ENCODE measurements around the gene DTD1. TPM values are rescaled to one million over a fixed set of nuclear protein-coding genes. Genes with fewer than 3 reads are reported as not detected.
A peak's percentile ranks its signal among the peaks of the same experiment; 100 is the strongest.

DTD1 gene
- total and polyA plus RNA-seq, 9 donors, result 11.9 to 22.9 (median 17.6) TPM

- Histone ChIP-seq H3K36me3 (ENCODE audit: control insufficient read depth, insufficient read depth, low read length) (no peaks in the 10 kb centered on the region), H3K27me3 (ENCODE audit: control insufficient read depth, insufficient read depth, low read length) (no peaks in the 10 kb centered on the region), H3K9me3 (replicated peaks; ENCODE audit: control insufficient read depth, low read depth, low read length) (no peaks in the 10 kb centered on the region), H3K4me1 (ENCODE audit: control insufficient read depth, insufficient read depth, low read length) (no peaks in the 10 kb centered on the region), H3K27ac (ENCODE audit: low read length) (no peak overlapping the region), H3K4me3 (ENCODE audit: low read length) (no peak overlapping the region)
- DNase-seq, result no peak
- WGBS (ENCODE audit: insufficient coverage), result 100% methylated on average over 1 of the region's 8 CpGs
Measured at GRCh38 chr20:18611492-18611891, 23.6 kb downstream of the DTD1 start.

- no peak overlapping the region for H3K4me3 ChIP-seq (ENCODE audit: low read length)
- H3K36me3 ChIP-seq (ENCODE audit: control insufficient read depth, insufficient read depth, low read length), result no peaks in the 10 kb centered on the region
- no peaks in the 10 kb centered on the region for H3K4me1 ChIP-seq (ENCODE audit: control insufficient read depth, insufficient read depth, low read length)
- no peaks in the 10 kb centered on the region for H3K27me3 ChIP-seq (ENCODE audit: control insufficient read depth, insufficient read depth, low read length)
- peaks cover 2% of the 10 kb centered on the region for H3K9me3 ChIP-seq (replicated peaks; ENCODE audit: control insufficient read depth, low read depth, low read length)
- 80% methylated on average over 1 of the region's 2 CpGs for WGBS (ENCODE audit: insufficient coverage)
- H3K27ac ChIP-seq (ENCODE audit: low read length), result no peak overlapping the region
- DNase-seq, result no peak
Measured at GRCh38 chr20:18613553-18613952, 25.7 kb downstream of the DTD1 start.

GRCh38 chr20:18614244-18614643 is 26.4 kb downstream of the DTD1 start:
- Histone ChIP-seq H3K27me3 (ENCODE audit: control insufficient read depth, insufficient read depth, low read length) (no peaks in the 10 kb centered on the region), H3K4me3 (ENCODE audit: low read length) (no peak overlapping the region), H3K4me1 (ENCODE audit: control insufficient read depth, insufficient read depth, low read length) (no peaks in the 10 kb centered on the region), H3K9me3 (replicated peaks; ENCODE audit: control insufficient read depth, low read depth, low read length) (peaks cover 2% of the 10 kb centered on the region), H3K36me3 (ENCODE audit: control insufficient read depth, insufficient read depth, low read length) (no peaks in the 10 kb centered on the region), H3K27ac (ENCODE audit: low read length) (no peak overlapping the region)
- WGBS (ENCODE audit: insufficient coverage), result 94% methylated on average over 5 of the region's 5 CpGs
- DNase-seq, result no peak

GRCh38 chr20:18615020-18615650 is 27.3 kb downstream of the DTD1 start:
- no peak overlapping the region for H3K4me3 ChIP-seq (ENCODE audit: low read length)
- peaks cover 2% of the 10 kb centered on the region for H3K9me3 ChIP-seq (replicated peaks; ENCODE audit: control insufficient read depth, low read depth, low read length)
- H3K4me1 ChIP-seq (ENCODE audit: control insufficient read depth, insufficient read depth, low read length), result no peaks in the 10 kb centered on the region
- no peak overlapping the region for H3K27ac ChIP-seq (ENCODE audit: low read length)
- peak; percentile 22 for DNase-seq
- H3K36me3 ChIP-seq (ENCODE audit: control insufficient read depth, insufficient read depth, low read length), result no peaks in the 10 kb centered on the region
- no peaks in the 10 kb centered on the region for H3K27me3 ChIP-seq (ENCODE audit: control insufficient read depth, insufficient read depth, low read length)
- WGBS (ENCODE audit: insufficient coverage), result no CpG with 5 or more reads among the region's 5 CpGs

GRCh38 chr20:18621004-18621403 is 33.1 kb downstream of the DTD1 start:
- no peak for DNase-seq
- no peak overlapping the region for H3K27ac ChIP-seq (ENCODE audit: low read length)
- H3K27me3 ChIP-seq (ENCODE audit: control insufficient read depth, insufficient read depth, low read length), result no peaks in the 10 kb centered on the region
- 80% methylated on average over 2 of the region's 5 CpGs for WGBS (ENCODE audit: insufficient coverage)
- no peak overlapping the region for H3K4me3 ChIP-seq (ENCODE audit: low read length)
- no peaks in the 10 kb centered on the region for H3K4me1 ChIP-seq (ENCODE audit: control insufficient read depth, insufficient read depth, low read length)
- H3K9me3 ChIP-seq (replicated peaks; ENCODE audit: control insufficient read depth, low read depth, low read length), result peaks cover 2% of the 10 kb centered on the region
- no peaks in the 10 kb centered on the region for H3K36me3 ChIP-seq (ENCODE audit: control insufficient read depth, insufficient read depth, low read length)

GRCh38 chr20:18623156-18623910 is 35.5 kb downstream of the DTD1 start:
- no peaks in the 10 kb centered on the region for H3K36me3 ChIP-seq (ENCODE audit: control insufficient read depth, insufficient read depth, low read length)
- no peak for DNase-seq
- no peak overlapping the region for H3K4me3 ChIP-seq (ENCODE audit: low read length)
- H3K9me3 ChIP-seq (replicated peaks; ENCODE audit: control insufficient read depth, low read depth, low read length), result no peaks in the 10 kb centered on the region
- H3K27me3 ChIP-seq (ENCODE audit: control insufficient read depth, insufficient read depth, low read length), result no peaks in the 10 kb centered on the region
- no peaks in the 10 kb centered on the region for H3K4me1 ChIP-seq (ENCODE audit: control insufficient read depth, insufficient read depth, low read length)
- no peak overlapping the region for H3K27ac ChIP-seq (ENCODE audit: low read length)
- WGBS (ENCODE audit: insufficient coverage), result 38% methylated on average over 6 of the region's 14 CpGs

- no peak for DNase-seq
- no peaks in the 10 kb centered on the region for H3K4me1 ChIP-seq (ENCODE audit: control insufficient read depth, insufficient read depth, low read length)
- H3K27me3 ChIP-seq (ENCODE audit: control insufficient read depth, insufficient read depth, low read length), result no peaks in the 10 kb centered on the region
- H3K36me3 ChIP-seq (ENCODE audit: control insufficient read depth, insufficient read depth, low read length), result no peaks in the 10 kb centered on the region
- H3K4me3 ChIP-seq (ENCODE audit: low read length), result no peak overlapping the region
- no peaks in the 10 kb centered on the region for H3K9me3 ChIP-seq (replicated peaks; ENCODE audit: control insufficient read depth, low read depth, low read length)
- WGBS (ENCODE audit: insufficient coverage), result 0% methylated on average over 1 of the region's 2 CpGs
- no peak overlapping the region for H3K27ac ChIP-seq (ENCODE audit: low read length)
Measured at GRCh38 chr20:18624948-18625347, 37.1 kb downstream of the DTD1 start.

GRCh38 chr20:18625907-18626655 is 38.2 kb downstream of the DTD1 start:
- Histone ChIP-seq H3K9me3 (replicated peaks; ENCODE audit: control insufficient read depth, low read depth, low read length) (no peaks in the 10 kb centered on the region), H3K27me3 (ENCODE audit: control insufficient read depth, insufficient read depth, low read length) (no peaks in the 10 kb centered on the region), H3K36me3 (ENCODE audit: control insufficient read depth, insufficient read depth, low read length) (no peaks in the 10 kb centered on the region), H3K4me3 (ENCODE audit: low read length) (no peak overlapping the region), H3K4me1 (ENCODE audit: control insufficient read depth, insufficient read depth, low read length) (no peaks in the 10 kb centered on the region), H3K27ac (ENCODE audit: low read length) (no peak overlapping the region)
- WGBS (ENCODE audit: insufficient coverage), result 100% methylated on average over 2 of the region's 6 CpGs
- no peak for DNase-seq

GRCh38 chr20:18628330-18628920 is 40.6 kb downstream of the DTD1 start:
- Histone ChIP-seq H3K27me3 (ENCODE audit: control insufficient read depth, insufficient read depth, low read length) (no peaks in the 10 kb centered on the region), H3K4me3 (ENCODE audit: low read length) (no peak overlapping the region), H3K4me1 (ENCODE audit: control insufficient read depth, insufficient read depth, low read length) (no peaks in the 10 kb centered on the region), H3K9me3 (replicated peaks; ENCODE audit: control insufficient read depth, low read depth, low read length) (no peaks in the 10 kb centered on the region), H3K27ac (ENCODE audit: low read length) (no peak overlapping the region), H3K36me3 (ENCODE audit: control insufficient read depth, insufficient read depth, low read length) (no peaks in the 10 kb centered on the region)
- 82% methylated on average over 9 of the region's 11 CpGs for WGBS (ENCODE audit: insufficient coverage)
- no peak for DNase-seq

- H3K9me3 ChIP-seq (replicated peaks; ENCODE audit: control insufficient read depth, low read depth, low read length), result no peaks in the 10 kb centered on the region
- WGBS (ENCODE audit: insufficient coverage), result 3% methylated on average over 4 of the region's 7 CpGs
- no peak overlapping the region for H3K4me3 ChIP-seq (ENCODE audit: low read length)
- DNase-seq, result peak; percentile 74
- H3K27me3 ChIP-seq (ENCODE audit: control insufficient read depth, insufficient read depth, low read length), result no peaks in the 10 kb centered on the region
- H3K36me3 ChIP-seq (ENCODE audit: control insufficient read depth, insufficient read depth, low read length), result no peaks in the 10 kb centered on the region
- H3K27ac ChIP-seq (ENCODE audit: low read length), result no peak overlapping the region
- H3K4me1 ChIP-seq (ENCODE audit: control insufficient read depth, insufficient read depth, low read length), result no peaks in the 10 kb centered on the region
Measured at GRCh38 chr20:18632196-18632789, 44.4 kb downstream of the DTD1 start.

All from muscle of leg (tissue), 11 donors.